Keratinocyte (primary cell): ENCODE results near the gene CGREF1. TPM values are rescaled to one million over a fixed set of nuclear protein-coding genes. Genes with fewer than 3 reads are reported as not detected.
A peak's percentile ranks its signal among the peaks of the same experiment; 100 is the strongest.

ENCODE experiments used
- DNase-seq: peaks from one replicate; pipeline ENCODE4 v3.0.0-alpha.2; 2011; ENCODE audit warnings: low read depth, missing footprints, low spot score
- FAIRE-seq: peaks from 2 replicates; lab custom pipeline; 2011; peaks lifted over from hg19 to GRCh38; lab: Jason Lieb, UNC
- H2AFZ ChIP-seq: 2 replicates; pipeline ENCODE4 v1.6.0; 2012; ENCODE audit warnings: low read length, control low read depth, inconsistent platforms; ENCODE audit not compliant: control insufficient read depth
- H3K27ac ChIP-seq: 2 replicates; pipeline ENCODE4 v1.5.1; 2011; ENCODE audit warnings: low read length; ENCODE audit not compliant: control insufficient read depth, insufficient read depth
- H3K27me3 ChIP-seq: 3 replicates; pipeline ENCODE4 v1.6.0; 2011; ENCODE audit warnings: low read length; ENCODE audit not compliant: control insufficient read depth, insufficient read depth; ENCODE audit errors: extremely low read depth
- H3K36me3 ChIP-seq, 2 experiments: 2 replicates in 1 of 2; 3 replicates in 1 of 2; pipeline ENCODE4 v1.5.1; 2011; ENCODE audit warnings: low read length in 2 of 2, mild to moderate bottlenecking in 1 of 2; ENCODE audit not compliant: control insufficient read depth in 2 of 2, insufficient read depth in 2 of 2; ENCODE audit errors: extremely low read depth in 1 of 2
- H3K4me1 ChIP-seq: 3 replicates; pipeline ENCODE4 v1.5.1; 2011; ENCODE audit warnings: low read length; ENCODE audit not compliant: control insufficient read depth, insufficient read depth; ENCODE audit errors: extremely low read depth
- H3K4me2 ChIP-seq: 3 replicates; pipeline ENCODE4 v1.6.0; 2011; ENCODE audit warnings: low read depth, low read length; ENCODE audit not compliant: control insufficient read depth, insufficient read depth; ENCODE audit errors: extremely low read depth
- H3K4me3 ChIP-seq, 3 experiments: fragments of 200-600 bp in 1 of 3; sonication (generic) in 1 of 3; 2 replicates in 2 of 3; 3 replicates in 1 of 3; pipeline ENCODE4 v1.5.1; 2011 to 2016; ENCODE audit warnings: low read length in 3 of 3, mild to moderate bottlenecking in 3 of 3, control low read depth in 2 of 3, inconsistent platforms in 1 of 3, low read depth in 1 of 3, mixed read lengths in 1 of 3, mixed run types in 1 of 3, moderate library complexity in 1 of 3; ENCODE audit not compliant: control insufficient read depth in 2 of 3, insufficient read depth in 2 of 3; ENCODE audit errors: extremely low read depth in 1 of 3
- H3K79me2 ChIP-seq: 2 replicates; pipeline ENCODE4 v1.6.0; 2012; ENCODE audit warnings: low read length; ENCODE audit not compliant: control insufficient read depth, insufficient read depth
- H3K9ac ChIP-seq: 3 replicates; pipeline ENCODE4 v1.6.0; 2011; ENCODE audit warnings: low read length; ENCODE audit not compliant: control insufficient read depth, insufficient read depth; ENCODE audit errors: extremely low read depth
- H3K9me1 ChIP-seq: 3 replicates; pipeline ENCODE4 v1.6.0; 2011; ENCODE audit warnings: low read length; ENCODE audit not compliant: control insufficient read depth, insufficient read depth; ENCODE audit errors: extremely low read depth
- H3K9me3 ChIP-seq: 2 replicates; pipeline ENCODE4 v1.5.1; 2012; ENCODE audit warnings: low read depth, low read length; ENCODE audit not compliant: control insufficient read depth
- H4K20me1 ChIP-seq: 3 replicates; pipeline ENCODE4 v1.6.0; 2011; ENCODE audit warnings: low read length; ENCODE audit not compliant: control insufficient read depth, insufficient read depth; ENCODE audit errors: extremely low read depth
- CTCF ChIP-seq, 3 experiments: IDR thresholded peaks in 1 of 3; conservative IDR thresholded peaks in 1 of 3; optimal IDR thresholded peaks in 1 of 3; 2 replicates in 2 of 3; 3 replicates in 1 of 3; pipeline versions ENCODE3 to v1.5.1; 2011; ENCODE audit warnings: low read length in 3 of 3, mild to moderate bottlenecking in 3 of 3, moderate library complexity in 2 of 3, control low read depth in 1 of 3, inconsistent platforms in 1 of 3; ENCODE audit not compliant: insufficient read depth in 2 of 3; ENCODE audit errors: extremely low read depth in 1 of 3
- EZH2 ChIP-seq: IDR thresholded peaks from one replicate; pipeline ENCODE4 v1.6.1; 2012; ENCODE audit warnings: inconsistent platforms, mild to moderate bottlenecking, low read length, moderate library complexity
- dilution Hi-C: fragments of 300-500 bp; cut with MboI; formaldehyde crosslinking; loops from one replicate; pipeline ENCODE4 v1.7.0; 2020; ENCODE audit warnings: low sequenced_read_pairs; ENCODE audit not compliant: extremely low pct_ligation_motif_present
- polyA plus RNA-seq, 5 experiments: library from polyadenylated mRNA; depleted of rRNA in 3 of 5; stranded (reverse) in 3 of 5; stranded (forward) in 1 of 5; unstranded in 1 of 5; fragments of >200 nt; gene quantifications; 1 replicate in 1 of 5; 2 replicates in 3 of 5; 3 replicates in 1 of 5; pipeline versions ENCODE4 v1.2.1 to v1.2.3, GENCODE V29; 2011 to 2012; ENCODE audit warnings: missing spikeins in 2 of 5, low read depth in 1 of 5, low replicate concordance in 1 of 5

CGREF1 gene
- polyA plus RNA-seq, 1 donor (not counting 4 experiments of a cell fraction or from before 2014, with no cell fraction given), result 1.3 TPM

- TF ChIP-seq EZH2, result no peak
- TF ChIP-seq CTCF (optimal IDR thresholded peaks at IDR 0.05 in 1 of 3, IDR thresholded peaks at IDR 0.05 in 1 of 3, conservative IDR thresholded peaks at IDR 0.05 in 1 of 3; ENCODE audit: extremely low read depth in 1 of 3, insufficient read depth in 2 of 3, low read length in 3 of 3), result no peak
Observed at GRCh38 chr2:27152796-27153464, 34.0 kb upstream of the CGREF1 start.

GRCh38 chr2:27152102-27152795 lies 33.3 kb upstream of the CGREF1 start:
- H3K9ac ChIP-seq, result no peak overlapping the region
- H3K9me1 ChIP-seq, result no peaks in the 10 kb centered on the region
- H2AFZ ChIP-seq, result no peak overlapping the region
- no peak overlapping the region for H3K27ac ChIP-seq
- H3K4me3 ChIP-seq, result no peak overlapping the region
- H3K4me2 ChIP-seq, result no peak overlapping the region
- dilution Hi-C loops, result no loop called here
- H3K27me3 ChIP-seq, result peaks cover 7% of the 10 kb centered on the region
- TF ChIP-seq CTCF (optimal IDR thresholded peaks at IDR 0.05 in 1 of 3, IDR thresholded peaks at IDR 0.05 in 1 of 3, conservative IDR thresholded peaks at IDR 0.05 in 1 of 3; ENCODE audit: extremely low read depth in 1 of 3, insufficient read depth in 2 of 3, low read length in 3 of 3) (peak in 1 of 3 experiments; percentile 35), EZH2 (no peak)
- no peaks in the 10 kb centered on the region for H4K20me1 ChIP-seq
- FAIRE-seq (no peak), DNase-seq (no peak)
- H3K9me3 ChIP-seq, result no peaks in the 10 kb centered on the region
- peaks cover 5% of the 10 kb centered on the region for H3K4me1 ChIP-seq
- H3K36me3 ChIP-seq, result no peaks in the 10 kb centered on the region
- no peaks in the 10 kb centered on the region for H3K79me2 ChIP-seq

More at GRCh38 chr2:27152796-27153464, 34.0 kb upstream of the CGREF1 start:
- H3K4me1 ChIP-seq, result peaks cover 5% of the 10 kb centered on the region
- no peak overlapping the region for H3K4me2 ChIP-seq
- no peak overlapping the region for H2AFZ ChIP-seq
- no peaks in the 10 kb centered on the region for H3K9me1 ChIP-seq
- no peaks in the 10 kb centered on the region for H3K9me3 ChIP-seq
- no peaks in the 10 kb centered on the region for H3K36me3 ChIP-seq
- DNase-seq (no peak), FAIRE-seq (no peak)
- H3K27me3 ChIP-seq, result peaks cover 7% of the 10 kb centered on the region
- no peak overlapping the region for H3K9ac ChIP-seq
- dilution Hi-C loops, result no loop called here
- no peaks in the 10 kb centered on the region for H3K79me2 ChIP-seq
- H4K20me1 ChIP-seq, result no peaks in the 10 kb centered on the region
- no peak overlapping the region for H3K4me3 ChIP-seq
- no peak overlapping the region for H3K27ac ChIP-seq
